ENCODE measurements around the gene CBS. TPM values are rescaled to one million over a fixed set of nuclear protein-coding genes. Genes with fewer than 3 reads are reported as not detected.
"Not testable (repeated sequence)": the region's sequence is repeated elsewhere in the genome, so short reads cannot be mapped to it uniquely, and the experiment has no call there.

The CBS gene
- total RNA-seq, 1 donor from 2014 or later: 51.9 TPM

DNA sequence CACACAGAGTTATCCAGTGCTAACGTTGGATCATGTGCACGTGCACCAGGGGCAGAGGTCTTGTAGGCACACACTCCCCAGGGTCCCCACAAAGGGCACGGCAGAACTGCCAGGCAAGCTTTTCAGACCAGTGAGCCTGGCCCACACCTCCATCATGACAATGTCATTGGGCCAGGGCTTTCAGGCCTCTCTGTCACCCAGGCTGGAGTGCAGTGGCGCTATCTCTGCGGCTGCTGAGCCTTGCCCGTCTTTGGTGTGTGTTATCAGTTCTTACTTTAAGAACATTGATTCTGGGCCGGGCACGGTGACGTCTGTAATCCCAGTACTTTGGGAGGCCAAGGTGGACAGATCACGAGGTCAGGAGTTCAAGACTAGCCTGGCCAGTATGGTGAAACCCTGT lies 57.1 kb downstream of the CBS start:
- no peak overlapping the region for H3K4me3 ChIP-seq (ENCODE audit: low read depth, low read length)
- DNase-seq (ENCODE audit: low read depth): no peak
- TF ChIP-seq, protein P1, sequence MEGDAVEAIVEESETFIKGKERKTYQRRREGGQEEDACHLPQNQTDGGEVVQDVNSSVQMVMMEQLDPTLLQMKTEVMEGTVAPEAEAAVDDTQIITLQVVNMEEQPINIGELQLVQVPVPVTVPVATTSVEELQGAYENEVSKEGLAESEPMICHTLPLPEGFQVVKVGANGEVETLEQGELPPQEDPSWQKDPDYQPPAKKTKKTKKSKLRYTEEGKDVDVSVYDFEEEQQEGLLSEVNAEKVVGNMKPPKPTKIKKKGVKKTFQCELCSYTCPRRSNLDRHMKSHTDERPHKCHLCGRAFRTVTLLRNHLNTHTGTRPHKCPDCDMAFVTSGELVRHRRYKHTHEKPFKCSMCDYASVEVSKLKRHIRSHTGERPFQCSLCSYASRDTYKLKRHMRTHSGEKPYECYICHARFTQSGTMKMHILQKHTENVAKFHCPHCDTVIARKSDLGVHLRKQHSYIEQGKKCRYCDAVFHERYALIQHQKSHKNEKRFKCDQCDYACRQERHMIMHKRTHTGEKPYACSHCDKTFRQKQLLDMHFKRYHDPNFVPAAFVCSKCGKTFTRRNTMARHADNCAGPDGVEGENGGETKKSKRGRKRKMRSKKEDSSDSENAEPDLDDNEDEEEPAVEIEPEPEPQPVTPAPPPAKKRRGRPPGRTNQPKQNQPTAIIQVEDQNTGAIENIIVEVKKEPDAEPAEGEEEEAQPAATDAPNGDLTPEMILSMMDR (conservative IDR thresholded peaks at IDR 0.05; ENCODE audit: low read depth, low read length): no peak

DNA sequence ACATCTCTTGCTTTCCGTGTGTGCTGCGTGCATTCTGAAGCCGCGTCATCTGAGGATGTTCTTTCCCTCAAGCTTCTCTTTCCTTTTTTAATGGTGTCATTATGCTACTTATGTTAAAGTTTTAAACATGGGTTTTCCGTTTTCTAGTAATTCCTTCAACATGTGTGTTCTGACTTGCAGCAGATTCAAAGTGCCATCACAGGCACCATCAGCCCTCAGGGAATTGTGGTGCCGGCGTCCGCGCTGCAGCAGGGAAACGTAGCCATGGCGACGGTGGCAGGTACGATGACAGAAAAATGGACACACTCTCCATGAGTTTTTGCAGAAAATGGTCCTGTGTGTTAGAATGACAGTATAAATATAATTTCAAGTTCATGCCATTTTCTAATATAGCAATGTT lies 58.9 kb downstream of the CBS start:
- H3K4me3 ChIP-seq (ENCODE audit: low read depth, low read length): no peak overlapping the region
- no peak for DNase-seq (ENCODE audit: low read depth)
- TF ChIP-seq, protein P1 (conservative IDR thresholded peaks at IDR 0.05; ENCODE audit: low read depth, low read length): no peak

DNA sequence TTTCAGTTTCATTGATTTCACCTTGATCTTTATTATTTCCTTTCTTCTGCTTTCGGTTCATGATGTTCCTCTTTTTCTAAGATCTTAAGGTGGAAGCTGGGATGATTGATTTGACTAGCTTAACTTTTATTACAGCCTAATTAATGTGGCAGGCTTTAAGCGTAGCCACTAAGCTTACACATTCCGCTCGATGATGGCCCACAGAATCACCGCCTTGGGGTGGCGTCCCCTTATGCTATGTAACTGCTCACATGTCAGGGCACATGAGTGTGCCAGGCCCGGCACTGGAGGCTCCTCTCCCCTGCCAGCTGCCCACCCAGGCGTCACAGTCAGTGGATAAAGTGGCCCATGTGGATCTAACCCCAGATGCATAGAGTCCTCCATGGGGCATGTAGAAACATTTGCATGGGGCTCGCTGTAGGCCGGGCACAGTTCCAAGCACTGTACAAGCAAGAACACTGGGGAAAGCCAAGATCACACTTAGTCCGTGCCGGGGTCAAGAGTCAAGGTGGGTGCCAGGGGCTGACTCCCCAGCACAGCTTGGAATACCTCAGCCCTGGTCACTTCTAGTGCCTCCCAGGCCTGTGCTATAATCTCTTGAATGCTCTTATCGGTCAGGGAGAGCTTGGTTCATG lies 59.6 kb downstream of the CBS start:
- no peak overlapping the region for H3K4me3 ChIP-seq (ENCODE audit: low read depth, low read length)
- no peak for DNase-seq (ENCODE audit: low read depth)
- TF ChIP-seq, protein P1 (conservative IDR thresholded peaks at IDR 0.05; ENCODE audit: low read depth, low read length): no peak

DNA sequence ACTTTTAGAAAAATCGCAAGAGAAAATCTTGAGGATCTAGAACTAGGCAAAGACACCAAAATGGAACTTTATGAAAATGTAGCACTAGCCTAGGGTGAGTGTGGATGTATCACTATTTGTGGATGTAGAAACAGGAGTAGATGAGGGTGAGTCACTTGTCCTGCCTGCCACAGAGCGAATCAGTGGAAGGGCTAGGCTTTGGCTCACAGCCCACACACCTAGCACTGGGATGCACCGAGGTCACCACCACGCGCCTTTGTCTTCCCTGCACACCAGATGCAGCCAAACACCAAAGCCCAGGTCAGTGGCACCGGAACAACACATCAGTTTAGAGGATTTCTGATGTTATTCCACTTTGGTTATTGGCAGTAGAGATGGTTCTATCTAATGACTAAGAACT lies 63.0 kb downstream of the CBS start:
- H3K4me3 ChIP-seq (ENCODE audit: low read depth, low read length): no peak overlapping the region
- TF ChIP-seq, protein P1 (conservative IDR thresholded peaks at IDR 0.05; ENCODE audit: low read depth, low read length): no peak
- DNase-seq (ENCODE audit: low read depth): no peak

DNA sequence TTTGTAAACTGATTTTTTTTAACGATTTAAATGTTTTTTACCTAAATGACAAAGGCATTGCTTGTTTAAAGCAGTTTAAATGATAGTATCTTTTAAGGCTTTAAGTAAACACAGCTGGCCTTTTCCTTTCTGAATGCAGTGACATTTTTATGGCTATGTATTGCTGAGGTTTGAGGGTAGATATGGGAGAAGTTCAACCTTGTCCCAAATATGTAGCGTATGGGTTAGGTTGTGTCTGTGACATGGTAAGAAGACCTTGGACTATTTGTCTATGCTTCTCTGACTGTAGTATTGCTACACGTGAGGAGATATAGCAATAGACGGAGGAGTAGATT lies 68.8 kb downstream of the CBS start:
- no peak for DNase-seq (ENCODE audit: low read depth)
- TF ChIP-seq, protein P1 (conservative IDR thresholded peaks at IDR 0.05; ENCODE audit: low read depth, low read length): no peak
- H3K4me3 ChIP-seq (ENCODE audit: low read depth, low read length): no peak overlapping the region

DNA sequence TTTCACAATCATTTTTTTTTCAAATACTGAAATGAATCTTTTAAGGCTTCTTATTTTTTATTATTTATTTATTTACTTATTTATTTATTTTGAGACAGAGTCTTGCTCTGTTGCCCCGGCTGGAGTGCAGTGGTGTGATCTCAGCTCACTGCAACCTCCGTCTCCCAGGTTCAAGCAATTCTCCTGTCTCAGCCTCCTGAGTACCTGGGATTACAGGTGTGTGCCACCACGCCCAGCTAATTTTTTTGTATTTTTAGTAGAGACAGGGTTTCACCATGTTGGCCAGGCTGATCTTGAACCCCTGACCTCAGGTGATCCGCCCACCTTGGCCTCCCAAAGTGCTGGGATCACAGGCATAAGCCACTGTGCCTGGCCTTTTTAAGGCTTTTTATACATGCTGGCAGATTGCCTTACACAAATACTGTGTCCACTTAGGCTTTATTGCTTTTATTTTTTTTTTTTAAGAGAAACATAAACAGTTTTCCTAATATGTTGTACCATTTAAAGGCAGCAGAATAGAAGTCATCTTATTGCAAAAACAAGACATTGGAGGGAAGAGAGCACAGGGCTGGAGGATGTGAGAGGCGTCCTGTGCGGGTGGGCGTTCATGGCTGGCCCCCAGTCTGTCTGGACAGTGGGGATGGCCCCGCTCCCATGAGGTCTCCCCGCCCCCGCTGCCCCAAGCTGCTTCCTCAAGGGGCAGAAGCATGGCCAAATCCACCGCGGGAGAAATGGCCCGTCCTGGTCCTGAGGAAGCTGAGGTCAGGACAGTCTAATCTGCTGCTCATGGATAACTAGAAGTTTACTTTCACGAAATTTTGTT lies 69.4 kb downstream of the CBS start:
- not testable (repeated sequence) for DNase-seq (ENCODE audit: low read depth); H3K4me3 ChIP-seq (ENCODE audit: low read depth, low read length)

DNA sequence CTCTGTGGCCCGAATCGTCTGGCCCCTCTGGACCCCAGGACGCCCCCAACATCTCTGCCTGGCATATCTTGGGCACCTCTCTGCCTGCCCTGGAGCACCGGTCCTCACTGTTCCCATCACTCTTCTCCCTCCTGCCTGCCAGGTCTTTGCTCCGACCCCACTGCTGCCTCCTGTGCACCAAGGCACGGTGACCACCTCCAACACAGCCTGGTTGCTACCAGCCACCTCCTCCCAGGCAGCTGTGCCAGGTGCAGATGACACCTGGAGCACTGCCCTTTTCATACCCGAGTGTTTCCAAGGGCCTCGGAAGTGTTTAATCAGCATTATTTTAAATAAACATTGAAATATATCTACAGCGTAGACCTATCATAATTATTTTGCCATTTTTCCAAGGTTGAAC lies 70.0 kb downstream of the CBS start:
- no peak overlapping the region for H3K4me3 ChIP-seq (ENCODE audit: low read depth, low read length)
- TF ChIP-seq, protein P1 (conservative IDR thresholded peaks at IDR 0.05; ENCODE audit: low read depth, low read length): no peak
- no peak for DNase-seq (ENCODE audit: low read depth)

Measured in epithelial cell of proximal tubule (primary cell).